ENCODE results near the gene PITPNC1. TPM values are rescaled to one million over a fixed set of nuclear protein-coding genes. Genes with fewer than 3 reads are reported as not detected.

The PITPNC1 gene
- total and polyA plus RNA-seq, 2 donors (not counting 3 experiments of a cell fraction or from before 2014, with no cell fraction given): 2.4 to 9.6 TPM

GRCh38 chr17:67716405-67716798, 339.3 kb downstream of the PITPNC1 start:
- intact Hi-C loops (cut with micrococcal nuclease) (no loop called here), dilution Hi-C loops (cut with MboI; ENCODE audit: extremely low pct_ligation_motif_present, low sequenced_read_pairs) (no loop called here)
- Histone ChIP-seq H3K79me2 (ENCODE audit: control insufficient read depth, insufficient read depth, low read length) (peaks cover 21% of the 10 kb centered on the region), H3K4me1 (ENCODE audit: control insufficient read depth, extremely low read depth, insufficient read depth, low read length) (peaks cover 16% of the 10 kb centered on the region), H2AFZ (ENCODE audit: low read depth, low read length) (no peak overlapping the region), H3K9ac (replicated peaks; ENCODE audit: extremely low read depth, insufficient read depth, low read length) (no peak overlapping the region), H3K4me3 (replicated peaks in 1 of 3; ENCODE audit: insufficient read depth in 1 of 3, low read depth in 1 of 3, low read length in 3 of 3) (no peak overlapping the region), H3K9me3 (replicated peaks; ENCODE audit: control insufficient read depth, insufficient read depth, low read length) (no peaks in the 10 kb centered on the region), H3K9me1 (replicated peaks; ENCODE audit: control insufficient read depth, extremely low read depth, insufficient read depth, low read length) (no peaks in the 10 kb centered on the region), H4K20me1 (replicated peaks; ENCODE audit: control insufficient read depth, extremely low read depth, insufficient read depth, low read length) (no peaks in the 10 kb centered on the region), H3K4me2 (ENCODE audit: insufficient read depth, low read length) (no peak overlapping the region), H3K27me3 (ENCODE audit: control insufficient read depth in 2 of 2, insufficient read depth in 2 of 2, low read length in 2 of 2) (no peaks in the 10 kb centered on the region), H3K36me3 (ENCODE audit: control insufficient read depth in 2 of 2, extremely low read depth in 1 of 2, insufficient read depth in 2 of 2, low read length in 2 of 2) (no peaks in the 10 kb centered on the region), H3K27ac (ENCODE audit: insufficient read depth, low read depth, low read length) (no peak overlapping the region)
- no peak for TF ChIP-seq MAX (IDR thresholded peaks at IDR 0.05; ENCODE audit: insufficient read depth, insufficient read length)
- FAIRE-seq (no peak), DNase-seq (ENCODE audit: low read depth, low spot score) (no peak)
- no TSS peak for BruUV-seq (replicated peaks)
- POLR2A ChIA-PET: no interaction called here
- CTCF ChIA-PET: interaction anchor here (0.7 kb wide), 1 partner anchor 577 kb away, joined by 3 read pairs; no protein-coding TSS in a partner anchor

GRCh38 chr17:67717192-67717623, 340.1 kb downstream of the PITPNC1 start:
- FAIRE-seq (no peak), DNase-seq (ENCODE audit: low read depth, low spot score) (no peak)

More at GRCh38 chr17:67717192-67717623, 340.1 kb downstream of the PITPNC1 start:
- TF ChIP-seq CTCF (IDR thresholded peaks at IDR 0.05; ENCODE audit: extremely low read depth in 1 of 2, insufficient read depth in 1 of 2, low read depth in 1 of 2, low read length in 2 of 2) (no peak), GATA2 (IDR thresholded peaks at IDR 0.05; ENCODE audit: insufficient read depth, insufficient read length, low read depth, low read length) (no peak), EZH2 (IDR thresholded peaks at IDR 0.05; ENCODE audit: borderline replicate concordance, low read depth, low read length, severe bottlenecking) (no peak), POLR2AphosphoS5 (IDR thresholded peaks at IDR 0.05; ENCODE audit: insufficient read depth, low read depth, low read length) (no peak), MYC (IDR thresholded peaks at IDR 0.05; ENCODE audit: low read depth, low read length) (no peak), POLR2A (IDR thresholded peaks at IDR 0.05; ENCODE audit: low read depth, low read length) (no peak), FOS (IDR thresholded peaks at IDR 0.05; ENCODE audit: borderline replicate concordance, insufficient read depth, low read length) (no peak), JUN (IDR thresholded peaks at IDR 0.05; ENCODE audit: borderline replicate concordance, insufficient read depth, insufficient read length, low read depth) (no peak), MAX (IDR thresholded peaks at IDR 0.05; ENCODE audit: insufficient read depth, insufficient read length) (no peak)
- dilution Hi-C loops (cut with MboI; ENCODE audit: extremely low pct_ligation_motif_present, low sequenced_read_pairs): no loop called here
- CTCF ChIA-PET: interaction anchor here (1.2 to 1.6 kb wide), 2 partner anchors 10 to 107 kb away, joined by 3 to 4 read pairs; no protein-coding TSS in a partner anchor
- H3K36me3 ChIP-seq (ENCODE audit: control insufficient read depth in 2 of 2, extremely low read depth in 1 of 2, insufficient read depth in 2 of 2, low read length in 2 of 2): peaks cover 2 to 4% of the 10 kb centered on the region in 2 experiments
- H3K9me3 ChIP-seq (replicated peaks; ENCODE audit: control insufficient read depth, insufficient read depth, low read length): no peaks in the 10 kb centered on the region
- H3K27ac ChIP-seq (ENCODE audit: insufficient read depth, low read depth, low read length): peak overlapping the region; percentile 42
- H4K20me1 ChIP-seq (replicated peaks; ENCODE audit: control insufficient read depth, extremely low read depth, insufficient read depth, low read length): no peaks in the 10 kb centered on the region
- TSS peak; percentile 99 for BruUV-seq (replicated peaks)
- peak overlapping the region; percentile 85 for H3K4me2 ChIP-seq (ENCODE audit: insufficient read depth, low read length)
- peak overlapping the region; percentile 8 to 75 (median 28) for H3K4me3 ChIP-seq (replicated peaks in 1 of 3; ENCODE audit: insufficient read depth in 1 of 3, low read depth in 1 of 3, low read length in 3 of 3)
- H2AFZ ChIP-seq (ENCODE audit: low read depth, low read length): peak overlapping the region; percentile 52
- H3K9me1 ChIP-seq (replicated peaks; ENCODE audit: control insufficient read depth, extremely low read depth, insufficient read depth, low read length): no peaks in the 10 kb centered on the region
- intact Hi-C loops (cut with micrococcal nuclease): loop anchor here (1.0 kb wide), 3 partner anchors 62 to 188 kb away; partner anchors contain the start of gene BPTF
- peak overlapping the region; percentile 74 for H3K9ac ChIP-seq (replicated peaks; ENCODE audit: extremely low read depth, insufficient read depth, low read length)
- H3K27me3 ChIP-seq (ENCODE audit: control insufficient read depth in 2 of 2, insufficient read depth in 2 of 2, low read length in 2 of 2): no peaks in the 10 kb centered on the region
- POLR2A ChIA-PET: no interaction called here
- H3K79me2 ChIP-seq (ENCODE audit: control insufficient read depth, insufficient read depth, low read length): peaks cover 21% of the 10 kb centered on the region
- H3K4me1 ChIP-seq (ENCODE audit: control insufficient read depth, extremely low read depth, insufficient read depth, low read length): peaks cover 16% of the 10 kb centered on the region

Data from endothelial cell of umbilical vein (primary cell).